ENCODE data around the gene TFPT.

The TFPT gene

DNA sequence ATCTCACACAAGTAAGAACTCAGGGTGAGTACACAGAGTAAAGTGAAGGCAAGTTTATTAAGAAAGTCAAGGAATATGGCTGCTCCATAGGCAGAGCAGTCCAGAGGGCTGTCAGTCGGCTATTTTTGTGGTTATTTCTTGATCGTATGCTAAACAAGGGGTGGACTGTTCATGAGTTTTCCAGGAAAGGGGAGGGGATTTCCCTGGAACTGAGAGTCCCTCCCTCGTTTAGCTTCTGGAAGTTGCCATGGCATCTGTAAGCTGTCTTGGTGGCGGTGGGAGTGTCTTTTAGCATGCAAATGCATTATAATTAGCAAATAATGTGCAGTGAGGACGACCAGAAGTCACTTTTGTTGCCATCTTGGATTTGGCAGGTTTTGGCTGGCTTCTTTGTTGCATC lies 46.0 kb downstream of the TFPT start:
- no peak for DNase-seq

DNA sequence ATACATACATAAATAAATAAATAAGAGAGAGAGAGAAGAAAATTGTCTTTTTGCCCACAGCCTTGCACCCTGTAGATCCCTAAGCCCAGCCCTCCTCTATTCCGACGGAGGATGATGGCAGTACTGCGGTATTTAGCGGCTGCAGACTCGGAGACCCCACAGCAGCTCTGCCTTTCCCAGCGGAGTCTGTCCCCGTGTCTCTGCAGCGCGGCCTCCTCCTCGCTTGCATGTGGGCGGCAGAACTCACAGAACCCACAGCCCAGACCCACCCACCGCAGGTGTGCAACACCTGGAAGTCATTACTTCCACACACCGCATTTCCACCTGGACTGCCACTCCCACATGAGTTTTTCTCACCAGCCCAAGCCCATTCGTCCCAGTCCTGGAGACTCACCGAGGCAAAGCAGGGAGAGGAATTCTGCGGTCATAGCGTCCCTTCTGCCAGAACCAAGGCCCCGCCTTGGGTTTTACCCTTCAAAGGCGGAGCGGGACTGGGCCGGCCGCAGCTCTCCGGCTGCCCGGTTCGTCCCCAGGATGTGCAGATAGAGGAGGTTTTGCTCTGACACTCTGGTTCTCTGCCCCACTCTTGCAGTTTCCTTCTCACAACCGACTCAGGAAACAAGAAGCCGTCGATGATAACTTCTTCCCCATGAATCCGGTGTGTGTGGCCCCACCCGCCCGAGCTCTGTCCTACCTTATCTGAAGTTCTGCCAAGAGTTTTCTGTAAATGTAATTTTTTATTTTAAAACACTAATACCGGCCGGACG lies 51.9 kb downstream of the TFPT start, which contains the start of gene VSTM1:
VSTM1 (minus strand) TSS at position 548 of the 767 bp plus-strand sequence; CDS start at position 428, 120 bp downstream.
- no peak for DNase-seq

DNA sequence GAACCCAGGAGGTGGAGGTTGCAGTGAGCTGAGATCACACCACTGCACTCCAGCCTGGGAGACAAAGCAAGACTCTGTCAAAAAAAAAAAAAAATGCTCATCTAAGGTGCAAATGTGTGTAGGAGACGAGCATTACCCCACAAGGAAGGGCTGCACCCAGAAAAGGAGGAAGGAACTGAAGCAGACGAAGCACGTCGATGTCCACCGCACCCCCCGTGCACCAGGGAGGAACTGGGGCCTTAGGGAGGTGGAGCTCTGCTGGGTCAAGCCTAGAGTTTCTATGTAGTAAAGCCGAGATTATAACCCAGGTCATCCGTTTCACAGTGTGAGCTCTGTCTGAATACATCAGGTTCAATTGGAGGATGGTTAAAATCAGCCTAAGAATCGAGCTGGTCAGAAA lies 52.8 kb downstream of the TFPT start:
- no peak for DNase-seq
